Activated CD4-positive, alpha-beta T cell treated with anti-CD3 and anti-CD28 coated beads for 24 hours (primary cell): Measurements from ENCODE around the gene TMEM59.
"Not testable (repeated sequence)": the region's sequence is repeated elsewhere in the genome, so short reads cannot be mapped to it uniquely, and the experiment has no call there.

ENCODE experiments used
- DNase-seq, 2 donors: peaks; one replicate each; pipeline ENCODE4 v3.0.0-alpha.2; 2020; ENCODE audit warnings: low read depth in 2 of 2

TMEM59 gene

GRCh38 chr1:54052934-54053744 lies at the start of gene TMEM59, which contains the start of gene TCEANC2:
TSS of gene TMEM59 (minus strand) at chr1:54053204. CDS start at chr1:54053188, 16 bp downstream.
TSS of gene TCEANC2 (plus strand) at chr1:54053608. CDS start at chr1:54054423, 815 bp downstream.
- peak; percentile 92 to 94 for DNase-seq

- DNase-seq: no peak
Measured at GRCh38 chr1:54100500-54100899, 47.5 kb upstream of the TMEM59 start.

GRCh38 chr1:54099061-54099610 lies 46.1 kb upstream of the TMEM59 start:
- no peak for DNase-seq

GRCh38 chr1:54096877-54097240 lies 43.9 kb upstream of the TMEM59 start:
- no peak for DNase-seq

GRCh38 chr1:54096227-54096876 lies 43.3 kb upstream of the TMEM59 start:
- no peak for DNase-seq

GRCh38 chr1:54095546-54096226 lies 42.7 kb upstream of the TMEM59 start:
- no peak for DNase-seq

- not testable (repeated sequence) for DNase-seq
Measured at GRCh38 chr1:54094730-54095105, 41.7 kb upstream of the TMEM59 start.

- DNase-seq: no peak
Measured at GRCh38 chr1:54094001-54094729, 41.2 kb upstream of the TMEM59 start.

- DNase-seq: no peak
Measured at GRCh38 chr1:54091666-54092065, 38.7 kb upstream of the TMEM59 start.

GRCh38 chr1:54088385-54088784 lies 35.4 kb upstream of the TMEM59 start:
- DNase-seq: no peak

GRCh38 chr1:54086754-54087153 lies 33.8 kb upstream of the TMEM59 start:
- DNase-seq: no peak

- no peak for DNase-seq
Measured at GRCh38 chr1:54084794-54085193, 31.8 kb upstream of the TMEM59 start.

- DNase-seq: peak; percentile 38 to 53
Measured at GRCh38 chr1:54081306-54082270, 28.6 kb upstream of the TMEM59 start.

GRCh38 chr1:54080598-54081049 lies 27.6 kb upstream of the TMEM59 start:
- no peak for DNase-seq

- no peak for DNase-seq
Measured at GRCh38 chr1:54077359-54077758, 24.4 kb upstream of the TMEM59 start.

GRCh38 chr1:54070171-54070837 lies 17.3 kb upstream of the TMEM59 start:
- no peak for DNase-seq

- DNase-seq: no peak
Measured at GRCh38 chr1:54069791-54070170, 16.8 kb upstream of the TMEM59 start.

GRCh38 chr1:54064299-54064698 lies 11.3 kb upstream of the TMEM59 start:
- DNase-seq: no peak

- DNase-seq: no peak
Measured at GRCh38 chr1:54054438-54054749, 1.4 kb upstream of the TMEM59 start.
